Fibroblast of pulmonary artery (primary cell): ENCODE data around the gene SMCO2.

Source experiments
- DNase-seq: peaks from one replicate; pipeline ENCODE4 v3.0.0-alpha.2; 2010; ENCODE audit warnings: low read depth
- H3K4me3 ChIP-seq: replicated peaks from 2 replicates; pipeline ENCODE4 v1.5.1; 2011; ENCODE audit warnings: low read depth, mild to moderate bottlenecking, control low read depth, low read length, moderate library complexity
- CTCF ChIP-seq: IDR thresholded peaks from 2 replicates; pipeline ENCODE4 v1.5.1; 2011; ENCODE audit warnings: mild to moderate bottlenecking, control low read depth, low read length, inconsistent platforms; ENCODE audit errors: missing control alignments

SMCO2 gene

GRCh38 chr12:27500546-27500945 lies 54.0 kb downstream of the SMCO2 start:
- TF ChIP-seq CTCF: no peak
- no peak for DNase-seq
- H3K4me3 ChIP-seq: no peak overlapping the region

GRCh38 chr12:27502021-27502435 lies 55.5 kb downstream of the SMCO2 start:
- no peak for DNase-seq
- no peak overlapping the region for H3K4me3 ChIP-seq
- TF ChIP-seq CTCF: no peak

- H3K4me3 ChIP-seq: no peak overlapping the region
- no peak for DNase-seq
- TF ChIP-seq CTCF: no peak
Observed at GRCh38 chr12:27504507-27504906, 58.0 kb downstream of the SMCO2 start.

- no peak overlapping the region for H3K4me3 ChIP-seq
- no peak for TF ChIP-seq CTCF
- peak; percentile 50 for DNase-seq
Observed at GRCh38 chr12:27505109-27505508, 58.6 kb downstream of the SMCO2 start.

- peak; percentile 48 for DNase-seq
- H3K4me3 ChIP-seq: no peak overlapping the region
- no peak for TF ChIP-seq CTCF
Observed at GRCh38 chr12:27505761-27506160, 59.2 kb downstream of the SMCO2 start.

GRCh38 chr12:27506645-27507189 lies 60.2 kb downstream of the SMCO2 start:
- TF ChIP-seq CTCF: no peak
- no peak for DNase-seq
- no peak overlapping the region for H3K4me3 ChIP-seq

GRCh38 chr12:27508736-27509431 lies 62.3 kb downstream of the SMCO2 start:
- no peak for TF ChIP-seq CTCF
- no peak overlapping the region for H3K4me3 ChIP-seq
- no peak for DNase-seq
